Nephron (organoid): ENCODE data around the gene ATG9A.

ENCODE experiments used
- H3K27ac Mint-ChIP-seq, 3 experiments: 2 replicates each; pipeline ENCODE4 v1.8.0; 2020; ENCODE audit warnings: mixed read lengths in 3 of 3, mild to moderate bottlenecking in 2 of 3, moderate library complexity in 1 of 3
- H3K27me3 Mint-ChIP-seq: 2 replicates; pipeline ENCODE4 v1.8.0; 2021; ENCODE audit warnings: low read depth, mild to moderate bottlenecking, moderate library complexity, mixed read lengths
- H3K36me3 Mint-ChIP-seq: 2 replicates; pipeline ENCODE4 v1.8.0; 2020; ENCODE audit warnings: low read depth, mixed read lengths
- H3K4me1 Mint-ChIP-seq: 2 replicates; pipeline ENCODE4 v1.8.0; 2020; ENCODE audit warnings: mixed read lengths
- H3K4me3 Mint-ChIP-seq, 3 experiments: 2 replicates each; pipeline ENCODE4 v1.8.0; 2020; ENCODE audit warnings: mild to moderate bottlenecking in 3 of 3, mixed read lengths in 3 of 3, moderate library complexity in 2 of 3
- H3K9me3 Mint-ChIP-seq: 2 replicates; pipeline ENCODE4 v1.8.0; 2020; ENCODE audit warnings: mixed read lengths
- TF ChIP-seq, protein P1 (sequence below), 3 experiments: fragments of 200-600 bp; sonication (generic); IDR thresholded peaks; one replicate each; pipeline ENCODE4 v1.5.0; 2021; ENCODE audit warnings: antibody characterized with exemption in 3 of 3; ENCODE audit not compliant: unreplicated experiment in 3 of 3

The ATG9A gene

GRCh38 chr2:219253753-219254589 is 24.5 kb upstream of the ATG9A start, which contains the start of gene TUBA4A:
TUBA4A (minus strand) TSS chr2:219253918; CDS start chr2:219253858, 60 bp downstream.
- H3K9me3 Mint-ChIP-seq, result no peaks in the 10 kb centered on the region
- TF ChIP-seq, protein P1, sequence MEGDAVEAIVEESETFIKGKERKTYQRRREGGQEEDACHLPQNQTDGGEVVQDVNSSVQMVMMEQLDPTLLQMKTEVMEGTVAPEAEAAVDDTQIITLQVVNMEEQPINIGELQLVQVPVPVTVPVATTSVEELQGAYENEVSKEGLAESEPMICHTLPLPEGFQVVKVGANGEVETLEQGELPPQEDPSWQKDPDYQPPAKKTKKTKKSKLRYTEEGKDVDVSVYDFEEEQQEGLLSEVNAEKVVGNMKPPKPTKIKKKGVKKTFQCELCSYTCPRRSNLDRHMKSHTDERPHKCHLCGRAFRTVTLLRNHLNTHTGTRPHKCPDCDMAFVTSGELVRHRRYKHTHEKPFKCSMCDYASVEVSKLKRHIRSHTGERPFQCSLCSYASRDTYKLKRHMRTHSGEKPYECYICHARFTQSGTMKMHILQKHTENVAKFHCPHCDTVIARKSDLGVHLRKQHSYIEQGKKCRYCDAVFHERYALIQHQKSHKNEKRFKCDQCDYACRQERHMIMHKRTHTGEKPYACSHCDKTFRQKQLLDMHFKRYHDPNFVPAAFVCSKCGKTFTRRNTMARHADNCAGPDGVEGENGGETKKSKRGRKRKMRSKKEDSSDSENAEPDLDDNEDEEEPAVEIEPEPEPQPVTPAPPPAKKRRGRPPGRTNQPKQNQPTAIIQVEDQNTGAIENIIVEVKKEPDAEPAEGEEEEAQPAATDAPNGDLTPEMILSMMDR (IDR thresholded peaks at IDR 0.05; ENCODE audit: unreplicated experiment in 3 of 3), result no peak
- H3K27ac Mint-ChIP-seq, result peak within 1 kb of the TSS; percentile 15 to 75 (median 45)
- no peaks in the 10 kb centered on the region for H3K36me3 Mint-ChIP-seq
- peaks cover 71% of the 10 kb centered on the region for H3K27me3 Mint-ChIP-seq
- H3K4me3 Mint-ChIP-seq, result peak within 1 kb of the TSS; percentile 77 to 83 (median 81)
- peaks cover 43% of the 10 kb centered on the region for H3K4me1 Mint-ChIP-seq

GRCh38 chr2:219252900-219253752 is 23.7 kb upstream of the ATG9A start, which contains the start of gene TUBA4B:
TUBA4B (plus strand) TSS chr2:219253243; CDS start chr2:219253408, 165 bp downstream.
- TF ChIP-seq, protein P1 (IDR thresholded peaks at IDR 0.05; ENCODE audit: unreplicated experiment in 3 of 3), result no peak
- Mint-ChIP-seq H3K27ac (peak within 1 kb of the TSS; percentile 15 to 75 (median 45)), H3K9me3 (no peaks in the 10 kb centered on the region), H3K27me3 (peaks cover 63% of the 10 kb centered on the region), H3K4me3 (peak within 1 kb of the TSS; percentile 77 to 83 (median 77)), H3K4me1 (peaks cover 49% of the 10 kb centered on the region), H3K36me3 (no peaks in the 10 kb centered on the region)

DNA sequence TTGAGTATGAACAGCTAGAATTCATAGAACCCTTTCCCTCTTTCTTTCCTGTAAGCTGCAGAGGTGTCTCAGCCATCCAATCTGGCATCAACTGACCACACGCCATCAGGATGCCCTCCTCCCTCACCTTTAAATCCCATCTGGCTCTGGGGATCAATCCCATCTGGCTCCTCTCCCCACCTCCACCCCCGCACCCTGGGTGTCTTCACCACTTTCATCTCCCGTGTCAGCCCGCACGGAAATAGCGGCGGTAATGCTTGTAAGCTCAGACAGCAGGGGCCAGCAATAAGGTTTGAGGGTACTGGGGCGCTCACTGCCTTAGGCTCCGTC is 23.1 kb upstream of the ATG9A start:
- TF ChIP-seq, protein P1 (IDR thresholded peaks at IDR 0.05; ENCODE audit: unreplicated experiment in 3 of 3), result no peak
- Mint-ChIP-seq H3K27ac (peak overlapping the region; percentile 15 to 75 (median 45)), H3K27me3 (peaks cover 62% of the 10 kb centered on the region), H3K4me1 (peaks cover 49% of the 10 kb centered on the region), H3K4me3 (peak overlapping the region; percentile 77 to 83 (median 77)), H3K9me3 (no peaks in the 10 kb centered on the region), H3K36me3 (no peaks in the 10 kb centered on the region)

GRCh38 chr2:219252084-219252483 is 22.6 kb upstream of the ATG9A start:
- TF ChIP-seq, protein P1 (IDR thresholded peaks at IDR 0.05; ENCODE audit: unreplicated experiment in 3 of 3), result no peak
- H3K27ac Mint-ChIP-seq, result peak overlapping the region in 1 of 3 experiments; percentile 68

DNA sequence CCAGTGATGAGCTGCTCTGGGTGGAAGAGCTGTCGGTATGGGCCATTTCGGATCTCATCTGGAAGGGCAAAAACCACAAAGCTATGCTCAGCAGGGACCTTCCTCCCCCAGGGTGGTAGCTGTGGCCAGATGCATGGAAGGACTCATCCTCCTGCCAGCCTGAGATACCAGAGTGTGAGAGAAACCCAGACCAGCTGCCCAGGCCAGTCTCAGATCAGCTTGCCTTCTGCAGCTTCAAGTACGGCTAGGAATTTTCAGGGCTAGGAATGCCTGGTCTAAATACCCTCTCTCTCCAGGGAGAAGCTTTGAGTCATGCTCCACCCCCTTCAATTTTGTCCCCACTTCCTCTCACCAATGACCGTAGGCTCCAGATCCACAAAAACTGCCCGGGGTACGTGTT is 22.2 kb upstream of the ATG9A start:
- TF ChIP-seq, protein P1 (IDR thresholded peaks at IDR 0.05; ENCODE audit: unreplicated experiment in 3 of 3), result no peak
- no peaks in the 10 kb centered on the region for H3K9me3 Mint-ChIP-seq
- peaks cover 60% of the 10 kb centered on the region for H3K27me3 Mint-ChIP-seq
- no peaks in the 10 kb centered on the region for H3K36me3 Mint-ChIP-seq
- H3K4me3 Mint-ChIP-seq, result peak overlapping the region; percentile 15 to 56 (median 51)
- H3K4me1 Mint-ChIP-seq, result peaks cover 49% of the 10 kb centered on the region
- peak overlapping the region in 1 of 3 experiments; percentile 68 for H3K27ac Mint-ChIP-seq

More at GRCh38 chr2:219252084-219252483, 22.6 kb upstream of the ATG9A start:
- Mint-ChIP-seq H3K4me3 (peak overlapping the region; percentile 15 to 83 (median 77)), H3K27me3 (peaks cover 62% of the 10 kb centered on the region), H3K9me3 (no peaks in the 10 kb centered on the region), H3K4me1 (peaks cover 49% of the 10 kb centered on the region), H3K36me3 (no peaks in the 10 kb centered on the region)
